CD4-positive, alpha-beta T cell treated with Interleukin-21 for 1 hour (primary cell): ENCODE data around the gene KBTBD13.
"Not testable (repeated sequence)": the region's sequence is repeated elsewhere in the genome, so short reads cannot be mapped to it uniquely, and the experiment has no call there.

Experiments
- DNase-seq: peaks from one replicate; pipeline ENCODE4 v3.0.0-alpha.2; 2020

The KBTBD13 gene

DNA sequence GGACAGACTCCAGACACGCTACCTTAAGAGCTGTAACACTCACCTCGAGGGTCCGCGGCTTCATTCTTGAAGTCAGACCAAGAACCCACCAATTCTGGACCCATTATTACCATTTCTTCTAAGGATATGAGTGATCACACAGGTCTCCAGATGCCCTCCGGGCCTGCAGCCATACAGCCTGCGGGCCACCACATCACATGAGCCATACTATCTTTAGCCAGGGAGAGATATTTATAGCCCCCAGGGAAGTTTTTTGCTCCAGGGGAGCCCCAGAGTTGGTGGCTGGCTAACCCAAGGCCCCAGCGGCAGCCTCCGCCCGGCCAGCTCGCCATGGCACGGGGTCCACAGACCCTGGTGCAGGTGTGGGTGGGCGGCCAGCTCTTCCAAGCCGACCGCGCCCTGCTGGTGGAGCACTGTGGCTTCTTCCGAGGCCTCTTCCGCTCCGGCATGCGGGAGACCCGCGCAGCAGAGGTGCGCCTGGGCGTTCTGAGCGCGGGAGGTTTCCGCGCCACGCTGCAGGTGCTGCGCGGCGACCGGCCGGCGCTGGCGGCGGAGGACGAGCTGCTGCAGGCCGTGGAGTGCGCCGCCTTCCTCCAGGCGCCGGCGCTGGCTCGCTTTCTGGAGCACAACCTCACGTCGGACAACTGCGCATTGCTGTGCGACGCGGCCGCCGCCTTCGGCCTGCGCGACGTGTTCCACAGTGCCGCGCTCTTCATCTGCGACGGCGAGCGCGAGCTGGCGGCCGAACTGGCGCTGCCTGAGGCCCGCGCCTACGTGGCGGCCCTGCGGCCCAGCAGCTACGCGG lies at the start of gene KBTBD13:
TSS of gene KBTBD13 (plus strand) at position 261 of the 805 bp plus-strand sequence. CDS start at position 331, 70 bp downstream.
- no peak for DNase-seq

DNA sequence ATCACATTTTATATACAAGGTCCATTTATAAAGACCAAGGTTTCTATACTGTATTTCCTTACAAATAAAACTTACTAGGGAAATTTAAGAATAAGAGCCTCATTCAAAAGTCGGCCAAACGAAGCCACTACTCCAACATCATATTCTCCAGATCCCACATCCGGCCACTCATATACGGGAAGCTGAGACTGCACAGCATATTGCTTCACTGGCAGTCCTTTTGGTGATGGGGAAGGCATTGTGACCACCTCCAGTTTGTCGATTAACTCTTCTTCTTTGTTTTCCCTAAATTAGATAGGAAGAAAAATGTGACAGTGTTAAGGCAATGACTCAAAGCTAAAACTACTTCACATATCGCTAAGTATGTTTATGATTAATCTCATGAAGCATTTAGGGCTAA lies 49.8 kb upstream of the KBTBD13 start:
- no peak for DNase-seq

DNA sequence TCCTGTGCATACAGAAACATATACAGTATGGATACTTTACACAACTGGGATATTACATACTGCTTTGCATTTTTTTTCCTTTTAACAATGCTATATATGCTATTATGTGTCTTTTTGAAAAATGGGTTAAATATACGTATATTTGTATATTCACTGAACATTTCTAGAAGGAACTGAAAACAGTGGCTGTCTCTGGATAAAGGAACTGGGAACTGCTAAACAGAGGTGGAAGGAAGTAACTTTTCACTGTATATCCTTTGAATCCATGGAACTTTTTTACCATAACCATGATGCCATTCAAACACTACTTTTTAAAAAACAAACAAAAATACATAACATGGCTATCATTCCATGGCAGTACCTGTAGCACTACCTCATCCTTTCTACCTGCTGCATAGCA lies 49.0 kb upstream of the KBTBD13 start:
- DNase-seq, result no peak

DNA sequence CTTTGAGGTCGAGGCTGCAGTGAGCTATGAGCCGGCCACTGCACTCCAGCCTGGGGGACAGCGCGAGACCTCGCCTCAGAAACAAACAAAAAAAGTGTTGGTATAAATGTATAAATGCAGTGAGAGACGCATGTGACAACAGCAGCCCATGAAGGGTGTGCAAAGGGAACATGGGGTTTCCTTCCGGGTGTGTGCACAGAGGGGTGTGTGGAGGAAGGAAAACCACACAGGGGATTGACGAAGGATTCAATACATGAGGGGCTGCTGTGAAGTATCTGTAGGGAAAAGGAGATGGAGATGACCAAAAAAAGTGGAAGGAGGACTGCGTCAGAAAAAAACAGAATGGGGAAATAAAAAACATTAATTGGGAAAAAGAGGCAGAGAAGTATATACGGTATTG lies 48.2 kb upstream of the KBTBD13 start:
- DNase-seq, result peak; percentile 13

DNA sequence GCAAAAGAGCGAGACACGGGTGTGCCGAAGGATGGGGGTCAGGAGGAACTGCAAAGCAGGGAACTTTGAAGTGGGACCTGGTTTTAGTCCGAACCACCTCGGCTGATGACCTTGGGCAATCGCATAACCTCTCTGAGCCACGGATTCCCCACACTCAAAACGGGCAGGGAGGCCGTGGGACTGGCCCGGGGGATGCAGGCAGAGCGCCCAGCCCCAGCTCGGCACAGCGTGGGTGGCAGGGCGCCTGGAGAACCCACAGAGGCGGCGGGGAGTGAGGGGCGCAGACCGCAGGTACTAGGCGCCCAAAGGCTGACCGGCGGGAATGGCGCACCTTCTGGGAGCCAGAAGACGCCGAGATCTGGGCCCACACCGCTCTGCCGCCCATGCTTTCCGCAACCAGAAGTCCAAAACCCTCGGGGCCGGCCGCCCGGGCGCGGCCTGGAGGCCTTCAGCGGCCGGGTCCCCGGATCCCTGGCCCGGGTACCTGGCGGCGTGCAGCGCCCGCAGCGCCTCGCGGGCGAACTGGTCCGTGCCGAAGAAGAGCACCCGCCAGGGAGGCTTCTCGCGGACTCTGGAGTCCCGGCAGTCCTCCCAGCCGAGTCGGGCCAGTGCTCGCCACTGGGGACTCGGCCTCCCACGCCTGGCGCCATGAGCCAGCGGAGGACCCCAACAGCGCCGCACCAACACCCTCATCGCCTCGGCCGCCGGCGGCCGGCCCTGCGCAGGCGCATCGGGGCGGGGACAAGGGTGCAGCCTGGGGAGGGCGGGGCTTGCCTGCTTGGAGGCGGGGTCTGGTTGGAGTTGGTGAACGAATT lies 47.4 kb upstream of the KBTBD13 start, which contains the start of gene MTFMT:
TSS of gene MTFMT (minus strand) at position 719 of the 815 bp plus-strand sequence. CDS start at position 693, 26 bp downstream.
- DNase-seq, result peak; percentile 93

DNA sequence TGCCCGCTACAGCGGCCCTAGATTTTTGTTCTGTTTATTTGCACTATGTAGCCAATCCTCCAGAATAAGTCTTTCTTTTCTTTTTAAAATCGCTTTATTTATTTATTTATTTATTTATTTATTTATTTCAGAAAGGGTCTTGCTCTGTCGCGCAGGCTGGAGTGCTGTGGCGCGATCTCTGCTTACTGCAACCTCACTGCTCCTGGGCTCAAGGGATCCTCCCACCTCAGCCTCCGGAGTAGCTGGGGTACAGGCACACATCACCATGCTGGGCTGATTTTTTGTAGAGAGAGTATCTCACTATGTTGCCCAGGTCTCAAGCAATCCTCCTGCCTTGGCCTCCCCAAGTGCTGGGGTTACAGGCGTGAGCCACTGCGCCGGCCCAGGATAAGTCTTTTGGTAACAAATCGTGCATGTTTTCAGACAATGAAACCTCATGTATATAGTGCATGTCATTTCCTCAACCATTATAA lies 46.8 kb upstream of the KBTBD13 start:
- no peak for DNase-seq

DNA sequence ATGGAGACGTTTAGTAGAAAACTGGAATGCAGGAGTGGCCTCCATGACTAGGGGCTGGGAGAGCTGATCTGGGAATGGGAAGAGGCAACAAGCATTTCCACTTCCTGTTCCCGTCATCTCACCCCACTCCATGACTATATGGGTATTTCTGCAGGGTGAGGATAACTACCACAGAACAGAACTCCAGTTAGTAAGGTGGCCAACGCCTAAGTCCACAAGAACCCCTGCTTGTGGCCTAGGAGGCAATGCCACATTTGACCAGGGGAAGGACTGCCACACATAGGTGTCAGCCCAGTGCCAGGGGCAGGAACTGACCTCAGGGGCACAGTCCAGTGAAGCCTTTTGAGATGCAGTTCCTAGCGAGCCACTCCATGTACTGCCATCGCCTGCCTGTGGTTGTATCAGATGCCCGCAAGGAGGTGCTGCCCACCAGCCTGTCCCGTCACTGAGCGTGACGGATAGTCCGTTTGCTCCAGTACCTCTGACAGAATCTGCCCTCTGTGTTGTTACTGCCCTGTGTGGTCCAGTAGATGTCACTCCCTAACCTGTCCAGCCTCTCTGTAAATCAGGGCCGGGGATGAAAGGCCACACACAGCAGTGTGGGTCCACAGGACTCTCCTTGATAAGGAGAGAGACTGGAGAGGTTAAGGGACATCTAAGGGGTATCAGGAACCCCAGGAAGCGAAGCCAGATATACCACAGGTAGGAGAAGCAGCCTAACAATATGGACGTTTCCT lies 43.6 kb upstream of the KBTBD13 start:
- DNase-seq, result peak; percentile 40

DNA sequence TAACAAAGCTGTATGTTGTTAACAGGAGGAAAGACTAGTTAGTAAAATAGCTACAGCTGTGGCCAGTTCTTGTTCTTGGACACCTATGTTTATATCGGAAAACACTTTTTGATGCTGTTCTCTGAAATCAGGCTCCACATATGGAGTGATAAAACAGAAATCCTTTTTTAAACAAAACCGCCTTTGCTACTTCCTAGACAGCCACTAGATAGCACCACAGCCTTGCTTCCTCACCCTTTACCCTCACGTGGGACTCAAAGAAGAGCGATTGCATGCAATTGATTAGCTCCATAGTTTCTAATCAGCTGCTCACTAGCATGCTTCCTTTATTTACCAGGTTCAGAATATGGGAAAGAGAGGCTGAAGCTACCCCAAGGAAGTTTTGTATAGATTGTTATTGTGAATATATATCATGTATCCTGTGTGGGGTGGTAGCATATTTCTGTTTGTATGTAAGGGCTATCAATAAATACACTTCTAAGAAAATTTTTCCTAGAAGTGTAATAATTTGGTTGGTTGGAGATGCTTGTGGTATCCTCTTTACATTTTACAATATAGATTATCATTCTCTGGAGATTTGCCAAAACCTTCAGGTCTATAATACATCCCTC lies 42.8 kb upstream of the KBTBD13 start:
- DNase-seq, result peak; percentile 51

DNA sequence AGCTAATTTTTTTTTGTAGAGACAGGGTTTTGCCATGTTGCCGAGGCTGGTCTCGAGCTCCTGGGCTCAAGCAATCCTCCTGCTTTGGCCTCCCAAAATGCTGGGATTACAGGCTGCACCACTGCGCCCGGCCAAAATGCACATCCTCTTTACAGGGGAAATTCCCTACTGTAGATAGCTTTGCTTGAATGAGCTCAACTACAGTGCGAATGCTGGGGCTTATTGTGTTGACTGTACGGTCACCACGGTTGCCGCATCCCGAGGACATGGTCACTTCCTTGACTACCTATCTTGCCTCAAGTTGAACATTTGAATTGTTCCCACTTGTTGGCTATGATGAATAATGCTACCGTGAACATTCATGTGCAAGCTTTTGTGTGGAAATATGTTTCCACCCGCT lies 41.8 kb upstream of the KBTBD13 start:
- no peak for DNase-seq

DNA sequence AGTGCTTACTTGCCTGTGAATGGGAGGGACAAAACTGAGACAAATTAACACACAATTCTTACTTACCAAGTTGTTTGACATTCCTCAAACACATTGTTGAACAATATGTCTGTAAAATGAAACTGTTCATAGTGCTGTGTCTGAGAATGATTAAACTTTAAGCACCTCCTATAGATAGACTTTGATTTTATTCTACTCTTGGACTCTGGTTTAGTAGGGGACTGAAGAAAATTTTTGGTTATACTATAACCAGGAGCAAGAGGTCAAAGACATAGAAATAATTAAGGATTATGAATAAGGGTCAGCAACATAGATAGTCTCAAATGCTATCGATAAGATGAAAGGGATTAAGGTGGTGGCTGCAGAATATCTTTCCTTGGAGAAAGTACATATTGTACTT lies 39.2 kb upstream of the KBTBD13 start:
- no peak for DNase-seq

DNA sequence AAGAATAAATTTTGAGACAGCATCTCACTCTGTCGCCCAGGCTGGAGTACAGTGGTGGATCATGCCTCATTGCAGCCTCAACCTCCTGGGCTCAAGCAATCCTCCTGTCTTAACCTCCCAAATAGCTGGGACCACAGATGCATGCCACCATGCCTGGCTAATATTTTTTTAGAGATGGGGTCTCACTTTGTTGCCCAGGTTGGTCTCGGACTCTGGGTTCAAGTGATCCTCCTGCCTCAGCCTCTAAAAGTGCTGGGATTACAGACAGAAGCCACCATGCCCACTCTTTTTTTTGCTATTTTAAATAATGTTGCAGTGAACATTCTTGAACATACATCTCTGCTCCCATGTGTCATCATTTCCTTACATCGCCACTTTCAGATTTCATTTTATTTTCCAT lies 38.1 kb upstream of the KBTBD13 start:
- DNase-seq, result no peak

DNA sequence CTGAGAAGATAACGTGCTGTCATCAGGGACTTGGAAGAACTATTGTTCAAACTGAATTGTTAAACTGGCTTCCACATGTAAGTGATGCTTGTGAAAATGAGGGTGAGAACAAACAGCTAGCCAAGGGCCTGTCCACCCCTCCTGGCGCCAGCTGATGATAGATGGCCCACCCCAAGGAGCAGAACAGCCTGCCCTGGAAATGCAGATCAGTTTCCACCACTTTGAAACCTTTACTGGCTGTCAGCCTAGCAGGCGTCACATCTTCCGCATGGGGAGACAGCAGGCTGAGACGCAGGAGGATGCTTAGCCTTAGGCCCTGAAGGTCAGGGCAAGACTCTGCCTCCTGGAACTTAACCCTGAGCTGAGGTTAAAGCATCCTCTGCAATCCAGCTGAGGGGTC lies 37.7 kb upstream of the KBTBD13 start:
- DNase-seq, result no peak

DNA sequence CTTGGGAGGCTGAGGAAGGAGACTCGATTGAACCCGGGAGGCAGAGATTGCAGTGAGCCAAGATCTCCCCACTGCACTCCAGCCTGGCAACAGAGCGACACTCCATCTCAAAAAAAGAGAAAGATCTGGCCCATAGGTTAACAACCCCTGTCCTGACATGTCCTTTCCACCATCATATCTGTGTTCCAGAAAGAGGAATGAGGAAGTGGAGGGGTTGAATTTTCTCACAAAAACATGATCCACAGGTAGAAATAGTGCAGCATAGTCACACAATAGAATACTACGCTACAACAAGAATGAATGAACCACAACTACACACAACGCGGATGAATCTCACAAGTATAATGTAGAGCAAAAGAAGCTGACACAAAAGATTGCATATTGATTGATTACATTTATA lies 36.1 kb upstream of the KBTBD13 start:
- no peak for DNase-seq

DNA sequence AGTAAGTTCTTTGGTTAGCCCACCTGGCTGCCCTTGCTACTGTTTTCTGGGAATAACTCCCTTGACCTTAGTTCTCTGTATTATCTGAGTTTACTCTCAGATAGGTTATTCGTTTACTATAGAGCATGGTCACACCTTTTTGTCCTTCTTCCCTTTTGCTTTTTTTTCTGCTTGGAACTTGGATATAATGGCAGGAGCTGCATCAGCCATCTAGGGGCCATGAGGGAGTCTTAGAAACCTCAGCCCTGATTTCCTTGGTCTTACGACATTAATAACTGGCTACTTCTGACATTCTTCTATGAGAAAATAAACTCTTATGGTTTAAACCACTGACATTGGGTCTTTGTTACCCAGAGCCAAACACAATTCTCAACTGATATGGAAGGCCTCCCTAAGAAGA lies 34.8 kb upstream of the KBTBD13 start:
- no peak for DNase-seq

DNA sequence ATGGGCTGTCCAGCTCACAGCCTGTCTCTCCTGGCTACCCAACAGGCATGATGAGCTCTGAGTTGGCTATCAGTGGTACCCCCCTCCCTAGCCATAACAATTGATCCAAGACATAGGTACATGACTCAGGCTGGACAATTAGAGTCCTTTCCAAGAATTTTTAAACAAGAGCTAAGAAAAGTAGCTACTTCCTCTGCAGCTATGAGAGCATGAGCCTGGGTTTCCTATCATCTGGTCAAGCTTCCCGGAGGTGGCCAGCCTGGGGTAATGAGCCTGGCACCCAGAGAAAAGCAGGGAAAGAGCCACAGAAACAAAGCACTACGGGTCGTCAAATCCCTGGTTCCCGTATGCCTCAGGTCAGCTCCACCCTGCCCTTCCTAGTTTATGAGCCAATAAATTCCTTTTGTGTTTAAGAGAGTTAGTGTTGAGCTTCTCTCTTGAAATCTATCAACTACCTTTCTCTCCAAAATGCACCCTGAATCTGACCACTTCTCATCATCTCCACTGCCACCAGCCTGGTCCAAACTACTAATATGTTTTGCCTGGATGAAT lies 33.7 kb upstream of the KBTBD13 start:
- DNase-seq, result no peak

DNA sequence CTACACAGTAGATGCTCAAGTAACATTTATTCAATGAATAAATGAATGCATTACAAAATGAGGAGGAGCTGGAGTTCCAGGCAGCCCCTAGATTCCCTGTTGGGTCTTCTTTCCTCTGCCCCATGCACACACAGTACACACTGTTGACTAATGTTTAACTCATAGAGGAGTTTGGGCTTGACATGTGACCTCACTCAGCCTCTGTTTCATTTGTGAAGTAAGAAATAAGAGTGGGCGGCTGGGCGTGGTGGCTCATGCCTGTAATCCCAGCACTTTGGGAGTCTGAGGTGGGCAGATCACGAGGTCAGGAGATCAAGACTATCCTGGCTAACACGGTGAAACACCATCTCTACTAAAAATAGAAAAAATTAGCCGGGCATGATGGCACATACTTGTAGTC lies 32.3 kb upstream of the KBTBD13 start:
- not testable (repeated sequence) for DNase-seq

DNA sequence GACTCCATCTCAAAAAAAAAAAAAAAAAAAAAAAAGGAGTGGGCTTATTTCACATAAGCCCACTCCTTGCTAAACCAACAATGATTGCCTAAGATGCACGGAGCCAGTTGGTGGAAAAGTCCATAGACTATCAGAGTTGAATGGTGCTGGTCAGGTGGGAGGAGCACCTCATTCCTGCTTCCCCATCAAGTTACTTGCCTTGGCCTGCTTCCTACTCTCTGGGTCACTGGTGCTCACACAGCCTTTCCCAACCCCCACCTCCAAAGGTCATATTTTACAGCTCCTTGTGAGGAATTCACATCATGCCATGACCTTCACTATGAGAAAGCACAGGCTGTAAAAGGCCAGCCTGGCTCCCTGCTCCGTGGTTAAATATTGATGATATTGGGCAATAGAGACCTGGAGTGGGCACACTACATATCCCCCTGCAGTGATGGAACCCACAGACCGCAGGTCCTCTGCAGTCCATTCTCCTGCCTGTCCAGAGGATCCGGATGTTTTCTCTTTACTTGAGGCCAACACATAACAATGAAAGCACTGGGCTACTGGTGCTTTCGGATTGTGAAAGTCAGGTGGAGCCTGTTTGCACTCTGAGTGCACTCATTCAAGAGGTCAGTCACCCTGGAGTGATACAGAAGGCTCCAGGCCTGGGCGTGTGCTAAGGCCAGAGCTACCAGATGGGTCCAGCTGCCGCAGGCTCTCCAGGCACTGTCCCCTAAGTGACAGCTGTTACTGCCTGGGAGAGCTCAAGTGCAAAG lies 31.6 kb upstream of the KBTBD13 start, which contains the start of gene SLC51B:
TSS of gene SLC51B (plus strand) at position 664 of the 758 bp plus-strand sequence. CDS start 4,618 bp downstream, outside the sequence.
- no peak for DNase-seq

DNA sequence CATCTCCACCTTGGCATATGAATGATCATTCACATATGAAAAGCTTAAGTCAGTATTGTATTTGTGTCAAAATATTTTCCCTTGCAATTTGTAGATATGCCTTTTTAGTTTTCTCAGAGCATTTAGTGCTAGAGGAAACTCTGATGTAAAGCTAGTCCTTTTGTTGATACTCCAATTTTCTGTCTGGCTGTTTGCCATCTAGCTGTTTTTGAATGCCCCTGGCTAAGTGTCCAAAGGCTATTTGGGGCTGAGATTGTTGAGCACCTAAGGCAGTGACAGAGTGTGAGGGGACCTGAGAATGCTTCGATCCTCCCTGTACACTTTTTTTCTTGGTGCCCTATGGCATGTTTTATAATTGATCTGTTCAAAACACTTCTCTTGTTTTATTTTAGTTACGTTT lies 28.3 kb upstream of the KBTBD13 start:
- DNase-seq, result no peak

DNA sequence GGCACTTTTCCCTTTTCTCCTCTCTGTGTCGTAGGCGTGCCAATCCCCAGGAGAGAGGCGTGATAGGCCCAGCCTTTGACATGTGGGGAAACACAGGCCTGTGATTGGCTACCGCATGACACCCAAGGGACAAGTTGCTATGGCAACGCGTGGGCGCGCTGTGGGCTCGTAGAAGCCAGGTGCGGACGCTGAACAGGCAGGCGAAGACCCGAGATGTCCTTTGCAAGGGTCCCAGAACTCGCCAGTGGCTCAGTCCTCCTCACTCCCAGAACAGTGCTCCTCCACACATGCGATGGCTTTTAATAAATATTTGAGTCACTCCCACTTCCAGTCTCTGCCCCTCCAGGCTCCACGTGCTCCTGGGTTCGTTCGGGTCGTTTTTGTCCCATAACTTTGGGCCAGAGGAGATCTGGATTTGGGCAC lies 27.1 kb upstream of the KBTBD13 start:
- peak; percentile 89 for DNase-seq

DNA sequence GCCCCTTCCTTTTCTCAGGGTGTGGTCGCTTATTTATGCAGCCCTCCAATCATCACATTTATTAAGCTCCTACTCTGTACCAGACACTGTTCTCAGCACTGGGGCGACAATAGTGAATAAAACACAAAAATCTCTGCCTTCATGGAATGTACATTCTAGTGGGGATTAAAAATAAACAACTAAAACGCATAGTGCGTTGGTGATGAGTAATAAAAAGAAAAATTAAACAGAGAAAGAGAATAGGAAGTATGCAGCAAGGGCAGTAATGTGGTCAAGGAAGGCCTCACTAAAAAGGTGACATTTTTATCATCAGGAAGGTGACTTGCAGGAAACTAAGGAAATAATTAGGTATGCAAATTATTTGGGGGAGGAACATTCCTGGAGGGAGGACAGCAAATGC lies 26.3 kb upstream of the KBTBD13 start:
- no peak for DNase-seq

DNA sequence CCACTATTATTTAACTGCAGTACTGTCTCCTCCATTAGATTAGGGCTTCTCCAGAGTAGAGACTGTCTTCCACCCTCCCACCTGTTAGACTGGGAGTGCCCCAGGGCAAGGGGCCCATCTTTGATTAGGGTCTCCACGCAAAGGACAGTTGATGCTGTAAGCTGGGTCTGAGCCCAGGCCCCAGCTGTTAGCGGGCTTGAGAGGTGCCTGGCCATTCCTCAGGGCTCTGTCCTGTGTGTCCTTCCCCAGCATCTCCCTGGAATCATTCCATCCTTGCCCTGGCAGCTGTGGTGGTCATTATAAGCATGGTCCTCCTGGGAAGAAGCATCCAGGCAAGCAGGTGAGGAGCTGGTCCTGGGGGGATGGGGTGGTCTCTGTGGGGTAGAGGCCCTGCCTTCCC lies 25.3 kb upstream of the KBTBD13 start:
- no peak for DNase-seq
